ENCODE measurements around the gene DCDC2B. TPM values are rescaled to one million over a fixed set of nuclear protein-coding genes. Genes with fewer than 3 reads are reported as not detected.

The DCDC2B gene
- total RNA-seq, 2 donors from 2014 or later = not detected

GRCh38 chr1:32199717-32200072 is 9.2 kb upstream of the DCDC2B start:
- Histone ChIP-seq H3K36me3 (ENCODE audit: control insufficient read depth, insufficient read depth, low read length) (peaks cover 38% of the 10 kb centered on the region), H3K27ac (ENCODE audit: low read depth, low read length) (peak overlapping the region; percentile 86), H3K9ac (ENCODE audit: extremely low read depth, low read length, poor library complexity, severe bottlenecking) (peak overlapping the region; percentile 72), H3K27me3 (ENCODE audit: control insufficient read depth, insufficient read depth, low read length, poor library complexity, severe bottlenecking) (no peaks in the 10 kb centered on the region), H3K4me3 (ENCODE audit: low read length) (peak overlapping the region; percentile 90), H3K9me3 (ENCODE audit: control insufficient read depth, low read length) (no peaks in the 10 kb centered on the region), H3K4me1 (ENCODE audit: control insufficient read depth, insufficient read depth, low read length) (no peaks in the 10 kb centered on the region)
- Mint-ChIP-seq H3K36me3 (ENCODE audit: low read depth) (peaks cover 28% of the 10 kb centered on the region), H3K27ac (no peak overlapping the region), H3K4me1 (peaks cover 17% of the 10 kb centered on the region), H3K9me3 (no peaks in the 10 kb centered on the region), H3K4me3 (peak overlapping the region; percentile 59), H3K27me3 (ENCODE audit: insufficient read depth) (peaks cover 7% of the 10 kb centered on the region)
- DNase-seq = no peak
- WGBS, 2 experiments (ENCODE audit: insufficient coverage in 1 of 2, insufficient read length in 1 of 2) = 57% methylated on average over 5 of the region's 6 CpGs; no CpG with 5 or more reads in 1 of the 2 experiments
- TF ChIP-seq, protein P1, sequence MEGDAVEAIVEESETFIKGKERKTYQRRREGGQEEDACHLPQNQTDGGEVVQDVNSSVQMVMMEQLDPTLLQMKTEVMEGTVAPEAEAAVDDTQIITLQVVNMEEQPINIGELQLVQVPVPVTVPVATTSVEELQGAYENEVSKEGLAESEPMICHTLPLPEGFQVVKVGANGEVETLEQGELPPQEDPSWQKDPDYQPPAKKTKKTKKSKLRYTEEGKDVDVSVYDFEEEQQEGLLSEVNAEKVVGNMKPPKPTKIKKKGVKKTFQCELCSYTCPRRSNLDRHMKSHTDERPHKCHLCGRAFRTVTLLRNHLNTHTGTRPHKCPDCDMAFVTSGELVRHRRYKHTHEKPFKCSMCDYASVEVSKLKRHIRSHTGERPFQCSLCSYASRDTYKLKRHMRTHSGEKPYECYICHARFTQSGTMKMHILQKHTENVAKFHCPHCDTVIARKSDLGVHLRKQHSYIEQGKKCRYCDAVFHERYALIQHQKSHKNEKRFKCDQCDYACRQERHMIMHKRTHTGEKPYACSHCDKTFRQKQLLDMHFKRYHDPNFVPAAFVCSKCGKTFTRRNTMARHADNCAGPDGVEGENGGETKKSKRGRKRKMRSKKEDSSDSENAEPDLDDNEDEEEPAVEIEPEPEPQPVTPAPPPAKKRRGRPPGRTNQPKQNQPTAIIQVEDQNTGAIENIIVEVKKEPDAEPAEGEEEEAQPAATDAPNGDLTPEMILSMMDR (conservative IDR thresholded peaks at IDR 0.05) = no peak

DNA sequence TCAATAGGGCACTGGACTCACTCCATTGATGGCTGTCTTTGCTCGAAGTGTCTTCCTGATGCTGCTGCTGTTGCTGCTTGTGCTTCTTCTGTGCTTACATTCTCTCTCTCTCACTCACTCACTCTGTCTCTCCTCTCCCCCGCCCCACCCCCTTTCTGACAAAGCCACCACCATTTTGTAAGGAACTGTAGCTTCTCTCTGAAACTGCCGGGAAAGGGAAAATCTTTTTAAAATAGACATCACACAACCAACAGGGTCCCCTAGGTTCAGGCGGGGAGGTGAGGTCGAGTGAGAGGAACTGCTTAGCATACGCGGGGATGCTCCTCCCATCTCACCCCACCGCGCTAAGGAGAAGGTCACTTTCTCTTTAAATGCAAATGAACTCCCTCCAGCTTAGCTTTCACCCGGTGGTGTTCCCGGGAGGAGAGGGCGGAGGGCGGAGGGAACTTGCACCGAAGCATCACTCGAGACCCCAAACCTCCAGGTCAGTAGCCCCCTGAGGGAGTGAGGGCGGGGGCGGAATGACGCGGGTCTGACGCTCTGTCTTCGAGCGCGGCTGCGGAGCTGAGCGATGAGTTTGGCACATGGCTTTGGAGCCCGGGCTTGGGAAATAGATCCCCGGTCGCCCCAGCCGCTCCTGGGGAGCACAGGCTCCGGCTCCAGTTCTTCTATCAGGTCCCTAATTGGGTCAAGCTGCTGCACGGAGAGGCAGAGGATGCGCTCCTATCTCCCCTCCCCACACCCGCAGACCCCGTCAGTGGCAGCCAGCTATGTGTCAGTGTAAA is 8.5 kb upstream of the DCDC2B start, which contains the start of gene CCDC28B:
TSS of gene CCDC28B (plus strand) at position 370 of the 785 bp plus-strand sequence. CDS start 1,341 bp downstream, outside the sequence.
- Histone ChIP-seq H3K4me1 (ENCODE audit: control insufficient read depth, insufficient read depth, low read length) (no peaks in the 10 kb centered on the region), H3K4me3 (ENCODE audit: low read length) (peak within 1 kb of the TSS; percentile 90), H3K9ac (ENCODE audit: extremely low read depth, low read length, poor library complexity, severe bottlenecking) (peak within 1 kb of the TSS; percentile 72), H3K36me3 (ENCODE audit: control insufficient read depth, insufficient read depth, low read length) (peaks cover 31% of the 10 kb centered on the region), H3K27ac (ENCODE audit: low read depth, low read length) (peak within 1 kb of the TSS; percentile 86), H3K9me3 (ENCODE audit: control insufficient read depth, low read length) (no peaks in the 10 kb centered on the region), H3K27me3 (ENCODE audit: control insufficient read depth, insufficient read depth, low read length, poor library complexity, severe bottlenecking) (no peaks in the 10 kb centered on the region)
- WGBS, 2 experiments (ENCODE audit: insufficient coverage in 1 of 2, insufficient read length in 1 of 2) = 0 to 1% methylated on average over 15 to 33 of the region's 34 CpGs
- peak; percentile 89 for DNase-seq
- H3K9me3 Mint-ChIP-seq = no peaks in the 10 kb centered on the region
- peak within 1 kb of the TSS; percentile 90 for H3K27ac Mint-ChIP-seq
- TF ChIP-seq, protein P1 (conservative IDR thresholded peaks at IDR 0.05) = no peak
- peaks cover 10% of the 10 kb centered on the region for H3K27me3 Mint-ChIP-seq (ENCODE audit: insufficient read depth)
- H3K4me3 Mint-ChIP-seq = peak within 1 kb of the TSS; percentile 59
- H3K36me3 Mint-ChIP-seq (ENCODE audit: low read depth) = peaks cover 21% of the 10 kb centered on the region
- peaks cover 17% of the 10 kb centered on the region for H3K4me1 Mint-ChIP-seq

DNA sequence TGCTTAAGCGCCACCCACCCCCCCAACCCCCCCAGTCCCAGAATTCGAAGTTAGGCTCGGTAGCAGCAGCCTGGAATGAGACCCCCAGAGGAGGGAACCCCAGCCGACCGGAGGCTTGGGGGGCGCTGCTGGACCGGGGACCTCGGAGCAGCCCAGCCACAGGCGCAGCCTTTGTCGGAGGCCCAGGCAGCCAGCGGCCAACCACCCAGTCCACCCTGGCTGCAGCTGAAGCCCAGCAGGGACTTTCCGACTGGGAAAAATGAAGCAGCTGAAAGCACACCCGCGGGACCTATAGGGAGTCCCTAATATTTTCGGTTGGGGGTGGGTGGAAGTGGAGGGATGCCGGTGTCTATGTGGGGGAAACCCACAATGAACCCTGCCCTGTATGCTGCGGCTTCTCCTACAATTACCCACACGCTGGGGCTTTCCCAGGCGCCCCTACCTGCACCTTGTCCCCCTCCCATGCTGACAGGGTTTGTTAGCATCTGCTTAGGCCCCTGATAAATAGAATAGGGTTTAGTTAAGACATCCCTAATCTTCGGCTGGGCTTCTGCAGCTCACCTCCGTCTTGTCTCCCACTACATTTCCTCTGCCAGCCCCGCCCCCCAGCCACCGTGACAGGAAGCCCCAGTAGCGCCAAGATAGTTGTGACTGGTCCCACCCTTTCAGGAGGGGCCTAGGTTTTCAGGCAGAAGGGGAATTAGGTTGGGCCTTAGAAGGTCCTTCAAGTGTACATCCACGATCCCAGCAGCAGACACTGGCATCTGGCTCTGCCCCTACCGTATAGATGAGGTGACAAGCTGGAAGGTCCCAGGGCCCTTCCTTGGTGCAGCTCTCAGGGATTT is 7.7 kb upstream of the DCDC2B start:
- Histone ChIP-seq H3K4me1 (ENCODE audit: control insufficient read depth, insufficient read depth, low read length) (no peaks in the 10 kb centered on the region), H3K9ac (ENCODE audit: extremely low read depth, low read length, poor library complexity, severe bottlenecking) (peak overlapping the region; percentile 27), H3K9me3 (ENCODE audit: control insufficient read depth, low read length) (no peaks in the 10 kb centered on the region), H3K27ac (ENCODE audit: low read depth, low read length) (peak overlapping the region; percentile 86), H3K36me3 (ENCODE audit: control insufficient read depth, insufficient read depth, low read length) (peaks cover 23% of the 10 kb centered on the region), H3K4me3 (ENCODE audit: low read length) (peak overlapping the region; percentile 90), H3K27me3 (ENCODE audit: control insufficient read depth, insufficient read depth, low read length, poor library complexity, severe bottlenecking) (no peaks in the 10 kb centered on the region)
- Mint-ChIP-seq H3K27me3 (ENCODE audit: insufficient read depth) (peaks cover 10% of the 10 kb centered on the region), H3K4me3 (peak overlapping the region; percentile 59), H3K4me1 (peaks cover 20% of the 10 kb centered on the region), H3K9me3 (no peaks in the 10 kb centered on the region), H3K27ac (peak overlapping the region; percentile 74), H3K36me3 (ENCODE audit: low read depth) (peaks cover 14% of the 10 kb centered on the region)
- 14 to 39% methylated on average over 6 to 26 of the region's 26 CpGs for WGBS, 2 experiments (ENCODE audit: insufficient coverage in 1 of 2, insufficient read length in 1 of 2)
- peak; percentile 88 for DNase-seq
- TF ChIP-seq, protein P1 (conservative IDR thresholded peaks at IDR 0.05) = no peak

All from endodermal cell (in vitro differentiated cells).